H1 (cell line): ENCODE data around the gene FAM131C. TPM values are rescaled to one million over a fixed set of nuclear protein-coding genes. Genes with fewer than 3 reads are reported as not detected.

Experiments used
- CTCF ChIA-PET: fragments of 300-600 bp; sonication (Branson Sonifier 250); formaldehyde crosslinking; loops from one replicate; lab custom pipeline; 2021; ENCODE audit not compliant: partially characterized antibody; lab: Charles Lee
- POLR2A ChIA-PET: fragments of 300-600 bp; sonication (Branson Sonifier 250); formaldehyde crosslinking; loops from one replicate; lab custom pipeline; 2021; ENCODE audit warnings: inconsistent platforms; ENCODE audit not compliant: partially characterized antibody; lab: Charles Lee
- DNase-seq, 2 experiments: peaks; one replicate each; pipeline versions ENCODE4 v3.0.0 to v3.0.0-alpha.2; 2010 to 2022; ENCODE audit warnings: low spot score in 2 of 2, low read depth in 1 of 2, mixed read lengths in 1 of 2
- FAIRE-seq: peaks from 2 replicates; lab custom pipeline; 2011; peaks lifted over from hg19 to GRCh38; lab: Jason Lieb, UNC
- H2AFZ ChIP-seq: 2 replicates; pipeline ENCODE4 v1.8.1; 2012; ENCODE audit warnings: low read length, inconsistent platforms
- H2AK5ac ChIP-seq: 2 replicates; pipeline ENCODE4 v1.6.1; 2013; ENCODE audit warnings: low read depth, low read length
- H2BK120ac ChIP-seq: replicated peaks from 2 replicates; pipeline ENCODE3; 2013; ENCODE audit warnings: low read depth, low read length, inconsistent platforms
- H2BK12ac ChIP-seq: 2 replicates; pipeline ENCODE4 v1.6.1; 2013; ENCODE audit warnings: low read depth, low read length
- H2BK15ac ChIP-seq: 2 replicates; pipeline ENCODE4 v1.6.1; 2013; ENCODE audit warnings: low read length
- H2BK20ac ChIP-seq: 2 replicates; pipeline ENCODE4 v1.6.1; 2013; ENCODE audit warnings: low read length
- H2BK5ac ChIP-seq: 2 replicates; pipeline ENCODE4 v1.6.1; 2013; ENCODE audit warnings: low read depth, low read length
- H3K14ac ChIP-seq: 2 replicates; pipeline ENCODE4 v1.6.1; 2013; ENCODE audit warnings: inconsistent platforms; ENCODE audit not compliant: insufficient read length
- H3K18ac ChIP-seq: 2 replicates; pipeline ENCODE4 v1.6.1; 2013; ENCODE audit warnings: low read length; ENCODE audit errors: extremely low read depth
- H3K23ac ChIP-seq: 2 replicates; pipeline ENCODE4 v1.6.1; 2013; ENCODE audit warnings: inconsistent platforms; ENCODE audit not compliant: insufficient read length
- H3K23me2 ChIP-seq: 2 replicates; pipeline ENCODE4 v1.6.1; 2013; ENCODE audit warnings: low read depth, low read length
- H3K27ac ChIP-seq: 2 replicates; pipeline ENCODE4 v1.6.1; 2011; ENCODE audit warnings: low read depth, low read length, inconsistent platforms
- H3K27me3 ChIP-seq, 4 experiments: replicated peaks in 1 of 4; 1 replicate in 1 of 4; 2 replicates in 3 of 4; pipeline versions ENCODE4 v1.6.1 to v1.8.1; 2011 to 2013; ENCODE audit warnings: low read length in 3 of 4, mild to moderate bottlenecking in 3 of 4, inconsistent platforms in 2 of 4, mixed read lengths in 2 of 4, moderate library complexity in 1 of 4; ENCODE audit not compliant: control insufficient read depth in 3 of 4, insufficient read depth in 3 of 4; ENCODE audit errors: extremely low read depth in 1 of 4
- H3K36me3 ChIP-seq, 4 experiments: 2 replicates each; pipeline versions ENCODE4 v1.6.1 to v1.8.1; 2011 to 2013; ENCODE audit warnings: mild to moderate bottlenecking in 4 of 4, low read length in 3 of 4, moderate library complexity in 2 of 4, control low read depth in 1 of 4, inconsistent platforms in 1 of 4; ENCODE audit not compliant: insufficient read depth in 4 of 4, control insufficient read depth in 2 of 4
- H3K4ac ChIP-seq: replicated peaks from 2 replicates; pipeline ENCODE3; 2013; ENCODE audit warnings: low read length, low read depth, mixed read lengths, inconsistent platforms; ENCODE audit not compliant: insufficient read length
- H3K4me1 ChIP-seq, 4 experiments: replicated peaks in 1 of 4; 1 replicate in 1 of 4; 2 replicates in 3 of 4; pipeline versions ENCODE4 v1.6.1 to v1.8.1; 2011 to 2013; ENCODE audit warnings: low read length in 3 of 4, inconsistent platforms in 2 of 4, mixed read lengths in 1 of 4; ENCODE audit not compliant: insufficient read depth in 4 of 4, control insufficient read depth in 3 of 4
- H3K4me2 ChIP-seq, 2 experiments: 2 replicates each; pipeline versions ENCODE4 v1.6.1 to v1.8.1; 2011 to 2013; ENCODE audit warnings: low read depth in 2 of 2, low read length in 2 of 2, control low read depth in 1 of 2, inconsistent platforms in 1 of 2, mild to moderate bottlenecking in 1 of 2; ENCODE audit not compliant: insufficient read depth in 1 of 2
- H3K4me3 ChIP-seq, 4 experiments: fragments of 200-600, 300-600 bp in 1 of 4; sonication (generic), shearing (Covaris generic), sonication (Bioruptor Twin) in 1 of 4; 2 replicates each; pipeline versions ENCODE4 v1.5.1 to v1.8.1; 2011 to 2016; ENCODE audit warnings: low read length in 4 of 4, low read depth in 3 of 4, control low read depth in 2 of 4, inconsistent platforms in 2 of 4, mild to moderate bottlenecking in 2 of 4, mixed read lengths in 1 of 4, moderate library complexity in 1 of 4; ENCODE audit not compliant: insufficient read depth in 2 of 4; ENCODE audit errors: extremely low read depth in 1 of 4
- H3K56ac ChIP-seq: replicated peaks from 2 replicates; pipeline ENCODE3; 2013; ENCODE audit warnings: low read depth, mild to moderate bottlenecking, mixed read lengths, low read length, inconsistent platforms; ENCODE audit not compliant: insufficient read length
- H3K79me1 ChIP-seq: 2 replicates; pipeline ENCODE4 v1.6.1; 2013; ENCODE audit warnings: low read depth, low read length, control low read depth
- H3K79me2 ChIP-seq, 2 experiments: 2 replicates each; pipeline versions ENCODE4 v1.6.1 to v1.8.1; 2012 to 2013; ENCODE audit warnings: low read length in 2 of 2, mild to moderate bottlenecking in 2 of 2, inconsistent platforms in 1 of 2; ENCODE audit not compliant: insufficient read depth in 2 of 2, control insufficient read depth in 1 of 2
- H3K9ac ChIP-seq, 4 experiments: replicated peaks in 1 of 4; 1 replicate in 1 of 4; 2 replicates in 3 of 4; pipeline versions ENCODE4 v1.6.1 to v1.8.1; 2011 to 2013; ENCODE audit warnings: low read depth in 3 of 4, low read length in 3 of 4, control low read depth in 2 of 4, mild to moderate bottlenecking in 2 of 4, moderate library complexity in 2 of 4, inconsistent platforms in 1 of 4; ENCODE audit errors: extremely low read depth in 1 of 4
- H3K9me3 ChIP-seq, 2 experiments: 2 replicates each; pipeline versions ENCODE4 v1.6.1 to v1.8.1; 2012 to 2013; ENCODE audit warnings: mild to moderate bottlenecking in 2 of 2, moderate library complexity in 2 of 2, control low read depth in 1 of 2, inconsistent platforms in 1 of 2, low read depth in 1 of 2, low read length in 1 of 2, mixed read lengths in 1 of 2; ENCODE audit not compliant: insufficient read depth in 2 of 2
- H4K20me1 ChIP-seq, 2 experiments: replicated peaks in 1 of 2; 2 replicates each; pipeline versions ENCODE3 to v1.8.1; 2011 to 2013; ENCODE audit warnings: inconsistent platforms in 2 of 2, low read length in 2 of 2, mild to moderate bottlenecking in 1 of 2; ENCODE audit not compliant: insufficient read depth in 2 of 2, control insufficient read depth in 1 of 2
- H4K5ac ChIP-seq: 2 replicates; pipeline ENCODE4 v1.6.1; 2013; ENCODE audit warnings: low read length, low read depth, mixed read lengths, inconsistent platforms; ENCODE audit not compliant: insufficient read length
- H4K8ac ChIP-seq: 2 replicates; pipeline ENCODE4 v1.8.0; 2013; ENCODE audit warnings: mild to moderate bottlenecking, moderate library complexity, low read length, inconsistent platforms; ENCODE audit not compliant: insufficient read depth; ENCODE audit errors: extremely low read depth
- H4K91ac ChIP-seq: replicated peaks from 2 replicates; pipeline ENCODE3; 2013; ENCODE audit warnings: low read length, mixed read lengths, inconsistent platforms; ENCODE audit not compliant: insufficient read length
- KDM4A ChIP-seq: IDR thresholded peaks from one replicate; pipeline ENCODE4 v1.7.1; 2012; ENCODE audit warnings: low read depth, mild to moderate bottlenecking, moderate library complexity, low read length, inconsistent platforms; ENCODE audit not compliant: severe bottlenecking
- PHF8 ChIP-seq: fragments of 200-600 bp; sonication (generic); conservative IDR thresholded peaks from 2 replicates; pipeline ENCODE4 v1.7.1; 2012; ENCODE audit warnings: low read depth, mild to moderate bottlenecking, inconsistent platforms, low read length, moderate library complexity
- POLR2AphosphoS5 ChIP-seq: IDR thresholded peaks from 2 replicates; pipeline ENCODE4 v1.6.1; 2011; ENCODE audit warnings: low read depth, low read length
- SAP30 ChIP-seq: fragments of 300-600 bp; sonication (generic); IDR thresholded peaks from 2 replicates; pipeline ENCODE4 v1.7.1; 2012; ENCODE audit warnings: low read length, moderate library complexity, mild to moderate bottlenecking, inconsistent platforms; ENCODE audit not compliant: insufficient read depth, insufficient replicate concordance
- SP2 ChIP-seq: IDR thresholded peaks from 2 replicates; pipeline ENCODE4 v1.6.1; 2012; ENCODE audit warnings: mild to moderate bottlenecking, low read length, inconsistent platforms
- TBP ChIP-seq: IDR thresholded peaks from 2 replicates; pipeline ENCODE4 v1.6.1; 2011; ENCODE audit warnings: low read depth, low read length, improper control_type of control experiment
- WGBS, 2 experiments: shearing (Covaris generic) in 1 of 2; methylation state at CpG; one replicate each; pipeline versions ENCODE4 v1.1.6 to v1.1.7; 2013 to 2015; ENCODE audit warnings: low lambda C conversion rate in 2 of 2, mixed read lengths in 2 of 2, inconsistent platforms in 1 of 2, low coverage in 1 of 2, missing lambda C conversion rate in 1 of 2; ENCODE audit not compliant: insufficient replicate concordance in 2 of 2, insufficient coverage in 1 of 2, insufficient read length in 1 of 2; ENCODE audit errors: extremely low coverage in 1 of 2, missing lambda C conversion rate in 1 of 2; 5-methylcytosine and 5-hydroxymethylcytosine counted together
- polyA plus RNA-seq, 7 experiments: library from polyadenylated mRNA; depleted of rRNA in 3 of 7; stranded (reverse) in 5 of 7; unstranded in 2 of 7; fragments of >200 nt in 5 of 7; fragments of 200-250 nt in 2 of 7; gene quantifications; 1 replicate in 5 of 7; 2 replicates in 1 of 7; 4 replicates in 1 of 7; pipeline versions ENCODE4 v1.2.1 to v1.2.3, GENCODE V29; 2011 to 2013; ENCODE audit warnings: missing spikeins in 2 of 7, mixed read lengths in 2 of 7
- total RNA-seq: library from RNA; stranded (reverse); fragmentation: NEBNext Ultra II Directional; extraction: Animal tissue kit (Norgen Biotek cat#: 25700); gene quantifications from 2 replicates; pipeline ENCODE4 v1.2.1, GENCODE V29; 2021
- TF ChIP-seq, protein P1 (sequence below): IDR thresholded peaks from 2 replicates; pipeline ENCODE4 v1.6.1; 2011; ENCODE audit warnings: low read depth, mild to moderate bottlenecking, low read length; ENCODE audit not compliant: insufficient read depth

FAM131C gene
- total and polyA plus RNA-seq, 2 of the 8 experiments (the other 6 are each of a cell fraction or from before 2014, with no cell fraction given), result 0.73 to 0.78 TPM

DNA sequence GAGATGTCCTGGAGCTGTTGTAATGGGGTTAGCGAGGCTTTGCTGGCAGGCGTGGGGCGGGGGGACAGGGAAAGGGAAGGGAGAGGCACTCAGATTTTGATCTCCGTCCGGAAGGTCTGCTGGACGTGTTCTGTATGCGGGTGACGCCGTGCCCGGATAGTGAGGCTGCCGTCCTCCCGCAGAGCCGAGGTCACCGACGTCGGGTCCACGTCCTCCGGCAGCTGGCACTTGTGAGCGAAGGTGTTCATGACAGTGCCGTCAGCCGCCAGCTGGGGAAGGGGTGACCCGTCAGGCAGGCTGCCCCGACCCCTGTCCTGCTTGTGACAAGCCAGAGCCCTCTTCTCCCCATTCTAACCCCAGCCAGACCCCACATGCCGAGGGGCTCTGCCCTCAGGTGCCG is 58.0 kb downstream of the FAM131C start:
- ChIA-PET CTCF (interaction anchor here (0.8 to 4.0 kb wide), 7 partner anchors 10 to 173 kb away, joined by 3 to 25 read pairs (median 4); no protein-coding TSS in a partner anchor), POLR2A (interaction anchor here (0.8 to 1.3 kb wide), 2 partner anchors 9 to 13 kb away, joined by 3 read pairs; no protein-coding TSS in a partner anchor)
- peaks cover 0 to 2% (median 0%) of the 10 kb centered on the region in 4 experiments; a peak in 1 of 7 replicates for H3K27me3 ChIP-seq
- no peak overlapping the region for H3K4ac ChIP-seq
- H3K56ac ChIP-seq, result no peak overlapping the region
- H3K23me2 ChIP-seq, result no peaks in the 10 kb centered on the region; the same call in 1 of the 2 replicates
- H2BK5ac ChIP-seq, result no peak overlapping the region
- H3K79me2 ChIP-seq, result no peaks in the 10 kb centered on the region
- H4K5ac ChIP-seq, result no peak overlapping the region
- H2BK20ac ChIP-seq, result no peak overlapping the region
- 0 out of 2 replicates have a peak overlapping the region, but pooled peaks have one; percentile 68 for H2BK12ac ChIP-seq
- no peak overlapping the region for H2AFZ ChIP-seq
- no peaks in the 10 kb centered on the region for H3K79me1 ChIP-seq
- no peak overlapping the region for H3K4me2 ChIP-seq
- H2BK120ac ChIP-seq, result no peak overlapping the region
- H3K18ac ChIP-seq, result peak overlapping the region; percentile 48; the same call in 1 of the 2 replicates
- no peak for TF ChIP-seq SAP30
- TF ChIP-seq, protein P1, sequence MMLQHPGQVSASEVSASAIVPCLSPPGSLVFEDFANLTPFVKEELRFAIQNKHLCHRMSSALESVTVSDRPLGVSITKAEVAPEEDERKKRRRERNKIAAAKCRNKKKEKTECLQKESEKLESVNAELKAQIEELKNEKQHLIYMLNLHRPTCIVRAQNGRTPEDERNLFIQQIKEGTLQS, result no peak
- no peak for TF ChIP-seq POLR2AphosphoS5
- TF ChIP-seq KDM4A, result no peak
- TF ChIP-seq TBP, result no peak
- no peak for TF ChIP-seq SP2
- no peak for TF ChIP-seq PHF8
- peak overlapping the region; percentile 63; the same call in 1 of the 2 replicates for H4K8ac ChIP-seq
- H3K9ac ChIP-seq, result no peak overlapping the region
- 91% methylated on average over 24 of the region's 25 CpGs; no CpG with 5 or more reads in 1 of the 2 experiments for WGBS, 2 experiments
- H2AK5ac ChIP-seq, result no peak overlapping the region
- H4K20me1 ChIP-seq, result no peaks in the 10 kb centered on the region
- H3K23ac ChIP-seq, result no peak overlapping the region
- DNase-seq, result no peak
- no peak overlapping the region for H4K91ac ChIP-seq
- peaks cover 5 to 37% (median 22%) of the 10 kb centered on the region in 4 experiments for H3K4me1 ChIP-seq
- FAIRE-seq, result no peak
- H3K27ac ChIP-seq, result no peak overlapping the region
- no peaks in the 10 kb centered on the region for H3K36me3 ChIP-seq
- no peaks in the 10 kb centered on the region for H3K9me3 ChIP-seq
- no peak overlapping the region for H3K4me3 ChIP-seq
- H3K14ac ChIP-seq, result no peak overlapping the region
- H2BK15ac ChIP-seq, result peak overlapping the region; percentile 81; the same call in 1 of the 2 replicates
